RWPE1 (cell line): ENCODE results near the gene TNFSF8.

Source experiments
- CTCF ChIA-PET: fragments of 350-600 bp; sonication (Branson Sonifier 250); formaldehyde crosslinking; extraction: SDS; loops from one replicate; lab custom pipeline; 2021; lab: Yijun Ruan, JAX
- POLR2A ChIA-PET: fragments of 400-600 bp; formaldehyde crosslinking; extraction: SDS; loops from one replicate; lab custom pipeline; 2020; ENCODE audit warnings: antibody characterized with exemption; ENCODE audit not compliant: low non-redundant PET; lab: Yijun Ruan, JAX
- DNase-seq: peaks from one replicate; pipeline ENCODE4 v3.0.0; 2012; ENCODE audit warnings: low spot score
- H3K27ac ChIP-seq: fragments of 450-650 bp; 2 replicates; pipeline ENCODE4 v1.5.1; 2017
- TF ChIP-seq, protein P1 (sequence below): fragments of 450-650 bp; conservative IDR thresholded peaks from 2 replicates; pipeline ENCODE4 v1.5.1; 2017; ENCODE audit warnings: low read depth, mild to moderate bottlenecking

TNFSF8 gene

DNA sequence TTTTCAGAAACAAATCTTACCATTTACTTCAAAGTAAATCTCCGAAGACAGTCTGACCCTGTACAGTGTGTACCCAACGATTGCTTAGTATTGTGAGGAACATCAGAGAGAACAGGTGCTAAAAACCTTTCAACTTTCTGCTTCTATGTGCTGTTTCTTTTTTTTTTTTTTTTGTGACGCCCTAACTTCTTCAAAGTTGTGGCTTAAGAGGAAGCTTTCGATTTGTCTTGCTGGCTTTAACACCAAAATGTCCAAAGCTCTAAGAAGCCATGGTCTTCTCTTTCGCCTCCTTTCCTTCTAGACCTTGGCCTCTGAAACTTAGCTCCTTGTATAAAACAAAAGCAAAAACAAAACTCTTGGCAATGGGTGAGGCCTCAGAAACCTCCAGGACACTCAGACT is 1.2 kb downstream of the TNFSF8 start:
- TF ChIP-seq, protein P1, sequence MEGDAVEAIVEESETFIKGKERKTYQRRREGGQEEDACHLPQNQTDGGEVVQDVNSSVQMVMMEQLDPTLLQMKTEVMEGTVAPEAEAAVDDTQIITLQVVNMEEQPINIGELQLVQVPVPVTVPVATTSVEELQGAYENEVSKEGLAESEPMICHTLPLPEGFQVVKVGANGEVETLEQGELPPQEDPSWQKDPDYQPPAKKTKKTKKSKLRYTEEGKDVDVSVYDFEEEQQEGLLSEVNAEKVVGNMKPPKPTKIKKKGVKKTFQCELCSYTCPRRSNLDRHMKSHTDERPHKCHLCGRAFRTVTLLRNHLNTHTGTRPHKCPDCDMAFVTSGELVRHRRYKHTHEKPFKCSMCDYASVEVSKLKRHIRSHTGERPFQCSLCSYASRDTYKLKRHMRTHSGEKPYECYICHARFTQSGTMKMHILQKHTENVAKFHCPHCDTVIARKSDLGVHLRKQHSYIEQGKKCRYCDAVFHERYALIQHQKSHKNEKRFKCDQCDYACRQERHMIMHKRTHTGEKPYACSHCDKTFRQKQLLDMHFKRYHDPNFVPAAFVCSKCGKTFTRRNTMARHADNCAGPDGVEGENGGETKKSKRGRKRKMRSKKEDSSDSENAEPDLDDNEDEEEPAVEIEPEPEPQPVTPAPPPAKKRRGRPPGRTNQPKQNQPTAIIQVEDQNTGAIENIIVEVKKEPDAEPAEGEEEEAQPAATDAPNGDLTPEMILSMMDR, result no peak
- DNase-seq, result no peak
- CTCF ChIA-PET, result interaction anchor here (0.6 kb wide), 3 partner anchors 8 to 266 kb away, joined by 3 to 4 read pairs (median 3); no protein-coding TSS in a partner anchor
- no peak overlapping the region for H3K27ac ChIP-seq
- POLR2A ChIA-PET, result interaction anchor here (0.5 kb wide), 1 partner anchor 1568 kb away, joined by 3 read pairs; no protein-coding TSS in a partner anchor

DNA sequence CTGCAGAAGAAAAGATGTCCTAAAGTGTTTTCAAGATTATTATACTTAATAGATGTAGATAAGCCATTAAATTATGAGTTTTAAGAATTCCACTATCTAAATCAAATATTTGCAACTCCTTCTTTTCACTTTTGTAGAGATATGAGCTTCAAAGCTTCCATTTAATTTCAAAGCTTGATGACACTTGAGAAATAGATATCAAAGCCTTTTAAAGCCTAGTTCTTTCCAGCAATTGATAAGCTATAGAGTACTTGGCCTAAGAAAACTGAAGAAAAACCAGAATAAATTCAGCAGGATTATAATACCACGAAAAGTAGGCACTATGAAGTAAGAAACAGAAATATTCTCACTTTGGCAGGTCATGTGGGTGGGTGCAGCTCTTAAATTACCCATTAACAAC is 1.7 kb downstream of the TNFSF8 start:
- TF ChIP-seq, protein P1, result no peak
- DNase-seq, result no peak
- ChIA-PET POLR2A (interaction anchor here (0.5 kb wide), 1 partner anchor 1567 kb away, joined by 3 read pairs; no protein-coding TSS in a partner anchor), CTCF (interaction anchor here (0.6 kb wide), 2 partner anchors 24 to 266 kb away, joined by 3 to 4 read pairs; no protein-coding TSS in a partner anchor)
- no peak overlapping the region for H3K27ac ChIP-seq

GRCh38 chr9:114928136-114928535 is 2.3 kb downstream of the TNFSF8 start:
- TF ChIP-seq, protein P1, result no peak
- ChIA-PET CTCF (interaction anchor here (1.0 kb wide), 1 partner anchor 26 kb away, joined by 3 read pairs; no protein-coding TSS in a partner anchor), POLR2A (no interaction called here)
- no peak for DNase-seq
- H3K27ac ChIP-seq, result no peak overlapping the region

- ChIA-PET POLR2A (no interaction called here), CTCF (interaction anchor here (1.0 kb wide), 1 partner anchor 11 kb away, joined by 3 read pairs; no protein-coding TSS in a partner anchor)
- TF ChIP-seq, protein P1, result no peak
- H3K27ac ChIP-seq, result no peak overlapping the region
- DNase-seq, result no peak
These were observed 4.7 kb downstream of the TNFSF8 start for GRCh38 chr9:114925672-114926071.

GRCh38 chr9:114925039-114925438 is 5.4 kb downstream of the TNFSF8 start:
- TF ChIP-seq, protein P1, result no peak
- CTCF ChIA-PET, result interaction anchor here (0.6 to 1.0 kb wide), 2 partner anchors 12 to 423 kb away, joined by 3 to 4 read pairs; no protein-coding TSS in a partner anchor
- DNase-seq, result no peak
- POLR2A ChIA-PET, result no interaction called here
- H3K27ac ChIP-seq, result no peak overlapping the region

- CTCF ChIA-PET, result interaction anchor here (0.6 kb wide), 1 partner anchor 422 kb away, joined by 4 read pairs; no protein-coding TSS in a partner anchor
- POLR2A ChIA-PET, result no interaction called here
- DNase-seq, result no peak
- H3K27ac ChIP-seq, result no peak overlapping the region
- TF ChIP-seq, protein P1, result no peak
These were observed 6.1 kb downstream of the TNFSF8 start for GRCh38 chr9:114924327-114924726.
